ENCODE measurements around the gene DBNDD2. TPM values are rescaled to one million over a fixed set of nuclear protein-coding genes. Genes with fewer than 3 reads are reported as not detected.
A peak's percentile ranks its signal among the peaks of the same experiment; 100 is the strongest.

DBNDD2 gene
- total RNA-seq, 1 donor from 2014 or later, result 18.1 TPM

DNA sequence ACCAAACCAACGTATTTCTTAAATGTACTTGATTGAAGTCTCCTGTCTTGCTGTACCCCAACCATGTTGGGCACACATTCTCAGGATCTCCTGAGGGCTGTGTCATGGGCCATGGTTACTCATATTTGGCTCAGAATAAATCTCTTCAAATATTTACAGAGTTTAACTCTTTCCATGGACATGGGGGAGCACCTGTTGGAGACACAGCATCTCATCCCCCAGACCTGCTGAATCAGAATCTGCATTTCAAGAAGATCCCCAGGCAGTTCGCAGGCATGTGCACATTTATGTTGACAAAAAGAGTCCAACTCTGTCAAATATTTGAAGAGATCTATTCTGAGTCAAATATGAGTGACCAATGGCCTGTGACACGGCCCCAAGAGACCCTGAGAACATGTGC is 32.3 kb downstream of the DBNDD2 start:
- H3K4me1 Mint-ChIP-seq, result no peaks in the 10 kb centered on the region
- H3K27ac Mint-ChIP-seq (ENCODE audit: unreplicated experiment), result no peak overlapping the region
- no peak overlapping the region for H3K4me3 Mint-ChIP-seq
- no peak for DNase-seq (ENCODE audit: low read depth, low spot score)
- TF ChIP-seq, protein P1, sequence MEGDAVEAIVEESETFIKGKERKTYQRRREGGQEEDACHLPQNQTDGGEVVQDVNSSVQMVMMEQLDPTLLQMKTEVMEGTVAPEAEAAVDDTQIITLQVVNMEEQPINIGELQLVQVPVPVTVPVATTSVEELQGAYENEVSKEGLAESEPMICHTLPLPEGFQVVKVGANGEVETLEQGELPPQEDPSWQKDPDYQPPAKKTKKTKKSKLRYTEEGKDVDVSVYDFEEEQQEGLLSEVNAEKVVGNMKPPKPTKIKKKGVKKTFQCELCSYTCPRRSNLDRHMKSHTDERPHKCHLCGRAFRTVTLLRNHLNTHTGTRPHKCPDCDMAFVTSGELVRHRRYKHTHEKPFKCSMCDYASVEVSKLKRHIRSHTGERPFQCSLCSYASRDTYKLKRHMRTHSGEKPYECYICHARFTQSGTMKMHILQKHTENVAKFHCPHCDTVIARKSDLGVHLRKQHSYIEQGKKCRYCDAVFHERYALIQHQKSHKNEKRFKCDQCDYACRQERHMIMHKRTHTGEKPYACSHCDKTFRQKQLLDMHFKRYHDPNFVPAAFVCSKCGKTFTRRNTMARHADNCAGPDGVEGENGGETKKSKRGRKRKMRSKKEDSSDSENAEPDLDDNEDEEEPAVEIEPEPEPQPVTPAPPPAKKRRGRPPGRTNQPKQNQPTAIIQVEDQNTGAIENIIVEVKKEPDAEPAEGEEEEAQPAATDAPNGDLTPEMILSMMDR (conservative IDR thresholded peaks at IDR 0.05), result no peak
- no peaks in the 10 kb centered on the region for H3K9me3 Mint-ChIP-seq
- H3K36me3 Mint-ChIP-seq (ENCODE audit: low read depth), result no peaks in the 10 kb centered on the region
- peaks cover 26% of the 10 kb centered on the region for H3K27me3 Mint-ChIP-seq (ENCODE audit: low read depth)

DNA sequence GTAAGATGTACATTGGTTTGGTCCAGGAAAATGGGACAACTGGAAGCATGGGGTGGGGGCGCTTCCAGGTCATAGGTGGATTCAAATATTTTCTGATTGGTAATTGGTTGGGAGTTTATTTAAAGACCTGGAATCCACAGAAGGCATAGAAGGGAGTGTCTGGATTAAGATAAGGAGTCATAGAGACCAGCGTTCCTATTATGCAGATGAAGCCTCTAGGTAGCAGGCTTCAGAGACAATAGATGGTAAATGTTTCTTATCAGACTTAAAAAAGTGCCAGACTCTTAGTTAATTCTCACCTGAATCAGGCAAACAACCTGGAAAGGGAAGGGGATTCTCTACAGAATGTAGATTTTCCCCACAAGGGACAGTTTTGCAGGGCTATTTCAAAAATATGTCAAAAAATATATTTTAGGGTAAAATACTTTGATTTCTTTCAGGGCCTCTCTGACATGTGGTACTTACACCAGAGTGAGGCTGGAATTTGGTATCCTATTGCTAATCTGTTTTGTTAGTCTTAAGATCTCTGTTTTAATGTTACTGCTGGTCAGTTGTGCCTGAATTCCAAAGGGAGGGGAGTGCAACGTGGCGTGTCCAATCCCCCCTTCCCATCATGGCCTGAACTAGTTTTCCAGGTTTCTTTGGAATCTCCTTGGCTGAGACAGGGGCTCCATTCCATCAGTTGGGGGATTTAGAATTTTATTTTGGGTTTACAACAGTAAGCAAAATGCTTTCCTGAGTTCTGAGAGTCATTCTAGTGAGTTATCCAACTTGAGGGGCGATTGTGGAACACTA is 33.0 kb downstream of the DBNDD2 start:
- Mint-ChIP-seq H3K27me3 (ENCODE audit: low read depth) (peaks cover 26% of the 10 kb centered on the region), H3K4me3 (no peak overlapping the region), H3K27ac (ENCODE audit: unreplicated experiment) (no peak overlapping the region), H3K36me3 (ENCODE audit: low read depth) (no peaks in the 10 kb centered on the region), H3K9me3 (no peaks in the 10 kb centered on the region), H3K4me1 (no peaks in the 10 kb centered on the region)
- TF ChIP-seq, protein P1 (conservative IDR thresholded peaks at IDR 0.05), result no peak
- DNase-seq (ENCODE audit: low read depth, low spot score), result no peak

DNA sequence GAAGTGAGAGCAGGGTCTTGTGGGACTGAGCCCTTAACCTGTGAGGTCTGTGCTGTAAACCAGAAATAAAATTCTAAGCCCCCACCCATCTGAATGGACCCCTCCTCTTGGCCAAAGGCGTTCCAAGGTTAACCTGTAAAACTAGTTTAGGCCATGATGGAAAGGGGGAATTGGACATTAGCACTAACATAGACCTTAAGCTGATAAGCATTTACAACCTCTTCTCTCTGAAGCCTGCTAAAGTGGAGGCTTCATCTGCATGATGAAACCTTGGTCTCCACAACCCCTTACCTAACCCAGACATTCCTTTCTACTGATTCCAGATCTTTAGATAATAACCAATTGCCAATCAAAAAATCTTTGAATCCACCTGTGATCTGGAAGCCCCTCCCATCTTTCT is 33.7 kb downstream of the DBNDD2 start:
- Mint-ChIP-seq H3K4me1 (no peaks in the 10 kb centered on the region), H3K27ac (ENCODE audit: unreplicated experiment) (no peak overlapping the region), H3K36me3 (ENCODE audit: low read depth) (no peaks in the 10 kb centered on the region), H3K9me3 (no peaks in the 10 kb centered on the region), H3K4me3 (no peak overlapping the region), H3K27me3 (ENCODE audit: low read depth) (peaks cover 22% of the 10 kb centered on the region)
- no peak for DNase-seq (ENCODE audit: low read depth, low spot score)
- TF ChIP-seq, protein P1 (conservative IDR thresholded peaks at IDR 0.05), result no peak

DNA sequence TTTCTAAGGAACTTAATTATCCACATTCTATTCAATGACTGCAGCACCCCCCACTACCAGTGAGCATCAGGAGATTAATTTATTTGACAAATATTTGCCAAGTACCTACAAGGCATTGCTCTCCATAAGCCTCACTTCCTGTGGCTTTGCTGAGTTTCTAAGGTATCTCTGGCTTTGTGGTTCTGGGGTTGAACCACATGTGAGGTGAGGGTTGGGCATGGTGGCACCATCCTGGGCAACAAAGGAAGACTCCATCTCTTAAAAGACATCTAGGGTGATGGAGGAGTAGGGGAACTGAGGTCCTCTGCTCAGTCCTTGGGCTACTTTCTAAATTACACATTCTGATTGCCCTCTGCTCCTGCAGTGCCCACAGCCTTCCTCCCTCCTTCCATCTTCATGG is 36.0 kb downstream of the DBNDD2 start:
- Mint-ChIP-seq H3K4me3 (no peak overlapping the region), H3K27me3 (ENCODE audit: low read depth) (peaks cover 22% of the 10 kb centered on the region), H3K27ac (ENCODE audit: unreplicated experiment) (no peak overlapping the region), H3K4me1 (no peaks in the 10 kb centered on the region), H3K36me3 (ENCODE audit: low read depth) (no peaks in the 10 kb centered on the region), H3K9me3 (no peaks in the 10 kb centered on the region)
- no peak for DNase-seq (ENCODE audit: low read depth, low spot score)
- TF ChIP-seq, protein P1 (conservative IDR thresholded peaks at IDR 0.05), result no peak

DNA sequence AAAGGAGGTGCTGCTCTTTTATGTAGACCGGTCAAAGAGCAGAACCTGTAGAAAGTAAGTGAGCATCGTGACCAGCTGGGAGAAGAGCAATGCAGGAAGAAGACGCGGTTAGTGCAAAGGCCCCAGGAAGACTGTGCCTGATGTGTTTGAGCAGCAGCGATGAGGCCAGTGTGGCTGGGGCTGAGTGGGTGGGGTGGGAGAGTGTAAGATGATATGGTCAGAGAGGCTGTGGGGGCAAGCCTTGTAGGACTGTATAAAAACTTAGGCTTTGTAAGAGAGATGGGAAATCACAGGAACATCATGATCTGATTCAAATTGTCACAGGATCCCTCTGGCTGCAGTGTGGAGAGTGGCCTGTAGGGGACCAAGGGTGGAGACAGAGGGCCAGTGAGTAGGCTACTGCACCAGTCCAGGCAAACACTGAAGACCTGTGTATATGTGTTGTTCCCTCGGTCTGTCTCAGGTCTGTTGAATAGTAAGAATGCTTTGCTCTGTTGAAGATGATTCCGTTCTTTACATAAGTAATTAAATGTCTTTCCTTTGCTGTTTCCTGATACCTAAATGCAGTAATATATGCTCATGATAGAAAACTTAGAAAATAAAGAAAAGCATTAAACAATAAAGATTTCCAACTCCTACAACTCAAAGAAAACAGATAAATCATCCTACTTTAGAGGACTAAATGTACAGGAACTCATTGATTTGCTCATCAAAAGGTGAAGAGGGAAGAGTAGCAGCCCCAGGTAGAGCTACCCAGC is 37.9 kb downstream of the DBNDD2 start:
- H3K27ac Mint-ChIP-seq (ENCODE audit: unreplicated experiment), result no peak overlapping the region
- H3K27me3 Mint-ChIP-seq (ENCODE audit: low read depth), result peaks cover 22% of the 10 kb centered on the region
- DNase-seq (ENCODE audit: low read depth, low spot score), result peak; percentile 66
- no peaks in the 10 kb centered on the region for H3K36me3 Mint-ChIP-seq (ENCODE audit: low read depth)
- no peaks in the 10 kb centered on the region for H3K9me3 Mint-ChIP-seq
- TF ChIP-seq, protein P1 (conservative IDR thresholded peaks at IDR 0.05), result peak; percentile 74
- H3K4me1 Mint-ChIP-seq, result no peaks in the 10 kb centered on the region
- H3K4me3 Mint-ChIP-seq, result no peak overlapping the region

Measured in neural crest cell (in vitro differentiated cells).